Activated T-helper 17 cell treated with anti-CD3 and anti-CD28 coated beads, Interleukin-2, amount 50 U/mL, for 72 hours (primary cell): ENCODE results near the gene ROR2. TPM values are rescaled to one million over a fixed set of nuclear protein-coding genes. Genes with fewer than 3 reads are reported as not detected.

Experiments
- ATAC-seq: fragments of 150-1000 bp; cut with Tn5 transposase; replicated peaks from 2 replicates; pipeline ENCODE4 v1.10.0; 2021; ENCODE audit warnings: mild to moderate bottlenecking, moderate library complexity
- H3K27ac Mint-ChIP-seq: one replicate; pipeline ENCODE4 v1.8.0; 2022; ENCODE audit warnings: mixed read lengths
- H3K27me3 Mint-ChIP-seq: one replicate; pipeline ENCODE4 v1.8.0; 2022; ENCODE audit warnings: mixed read lengths
- H3K36me3 Mint-ChIP-seq: one replicate; pipeline ENCODE4 v1.8.0; 2022; ENCODE audit warnings: low read depth, mild to moderate bottlenecking, mixed read lengths
- H3K4me1 Mint-ChIP-seq: one replicate; pipeline ENCODE4 v1.8.0; 2022; ENCODE audit warnings: mixed read lengths
- H3K4me3 Mint-ChIP-seq: one replicate; pipeline ENCODE4 v1.8.0; 2022; ENCODE audit warnings: mild to moderate bottlenecking, mixed read lengths
- H3K9me3 Mint-ChIP-seq: one replicate; pipeline ENCODE4 v1.8.0; 2022; ENCODE audit warnings: mixed read lengths
- total RNA-seq, 2 donors: library from RNA; stranded (reverse); gene quantifications; one replicate each; pipeline ENCODE4 v1.2.3, GENCODE V29; 2022

ROR2 gene
- total RNA-seq, 2 donors from 2014 or later, result 0.08 TPM; not detected in 1

GRCh38 chr9:91750343-91750742 lies 199.7 kb downstream of the ROR2 start:
- no peak for ATAC-seq
- Mint-ChIP-seq H3K27ac (no peak overlapping the region), H3K9me3 (no peaks in the 10 kb centered on the region), H3K27me3 (peaks cover 7% of the 10 kb centered on the region), H3K36me3 (no peaks in the 10 kb centered on the region), H3K4me3 (no peak overlapping the region), H3K4me1 (no peaks in the 10 kb centered on the region)

- no peak overlapping the region for H3K4me3 Mint-ChIP-seq
- H3K9me3 Mint-ChIP-seq, result no peaks in the 10 kb centered on the region
- ATAC-seq, result no peak
- H3K4me1 Mint-ChIP-seq, result no peaks in the 10 kb centered on the region
- no peak overlapping the region for H3K27ac Mint-ChIP-seq
- H3K27me3 Mint-ChIP-seq, result peaks cover 10% of the 10 kb centered on the region
- no peaks in the 10 kb centered on the region for H3K36me3 Mint-ChIP-seq
Measured at GRCh38 chr9:91746904-91747303, 203.1 kb downstream of the ROR2 start.

GRCh38 chr9:91746357-91746756 lies 203.7 kb downstream of the ROR2 start:
- no peaks in the 10 kb centered on the region for H3K36me3 Mint-ChIP-seq
- peaks cover 10% of the 10 kb centered on the region for H3K27me3 Mint-ChIP-seq
- no peak for ATAC-seq
- H3K27ac Mint-ChIP-seq, result no peak overlapping the region
- no peak overlapping the region for H3K4me3 Mint-ChIP-seq
- H3K9me3 Mint-ChIP-seq, result no peaks in the 10 kb centered on the region
- H3K4me1 Mint-ChIP-seq, result no peaks in the 10 kb centered on the region

GRCh38 chr9:91744114-91744513 lies 205.9 kb downstream of the ROR2 start:
- H3K4me3 Mint-ChIP-seq, result no peak overlapping the region
- peaks cover 6% of the 10 kb centered on the region for H3K27me3 Mint-ChIP-seq
- no peaks in the 10 kb centered on the region for H3K36me3 Mint-ChIP-seq
- H3K4me1 Mint-ChIP-seq, result no peaks in the 10 kb centered on the region
- no peaks in the 10 kb centered on the region for H3K9me3 Mint-ChIP-seq
- no peak for ATAC-seq
- no peak overlapping the region for H3K27ac Mint-ChIP-seq

GRCh38 chr9:91741522-91741921 lies 208.5 kb downstream of the ROR2 start:
- Mint-ChIP-seq H3K9me3 (no peaks in the 10 kb centered on the region), H3K36me3 (no peaks in the 10 kb centered on the region), H3K27me3 (peaks cover 9% of the 10 kb centered on the region), H3K27ac (no peak overlapping the region), H3K4me3 (no peak overlapping the region), H3K4me1 (no peaks in the 10 kb centered on the region)
- no peak for ATAC-seq

- no peak overlapping the region for H3K4me3 Mint-ChIP-seq
- H3K4me1 Mint-ChIP-seq, result no peaks in the 10 kb centered on the region
- no peaks in the 10 kb centered on the region for H3K9me3 Mint-ChIP-seq
Measured at GRCh38 chr9:91740701-91741100, 209.3 kb downstream of the ROR2 start.

GRCh38 chr9:91736898-91737601 lies 213.0 kb downstream of the ROR2 start:
- H3K4me3 Mint-ChIP-seq, result no peak overlapping the region

More at GRCh38 chr9:91740701-91741100, 209.3 kb downstream of the ROR2 start:
- Mint-ChIP-seq H3K27ac (no peak overlapping the region), H3K27me3 (peaks cover 14% of the 10 kb centered on the region), H3K36me3 (no peaks in the 10 kb centered on the region)
- ATAC-seq, result no peak

GRCh38 chr9:91736311-91736710 lies 213.7 kb downstream of the ROR2 start:
- Mint-ChIP-seq H3K9me3 (no peaks in the 10 kb centered on the region), H3K4me3 (no peak overlapping the region), H3K36me3 (no peaks in the 10 kb centered on the region), H3K27ac (no peak overlapping the region), H3K27me3 (peaks cover 18% of the 10 kb centered on the region), H3K4me1 (no peaks in the 10 kb centered on the region)
- ATAC-seq, result no peak

More at GRCh38 chr9:91736898-91737601, 213.0 kb downstream of the ROR2 start:
- ATAC-seq, result no peak
- Mint-ChIP-seq H3K27ac (no peak overlapping the region), H3K9me3 (no peaks in the 10 kb centered on the region), H3K4me1 (no peaks in the 10 kb centered on the region), H3K36me3 (no peaks in the 10 kb centered on the region), H3K27me3 (peaks cover 18% of the 10 kb centered on the region)

- no peak overlapping the region for H3K4me3 Mint-ChIP-seq
- no peaks in the 10 kb centered on the region for H3K4me1 Mint-ChIP-seq
- H3K9me3 Mint-ChIP-seq, result no peaks in the 10 kb centered on the region
- no peaks in the 10 kb centered on the region for H3K36me3 Mint-ChIP-seq
- peaks cover 18% of the 10 kb centered on the region for H3K27me3 Mint-ChIP-seq
- ATAC-seq, result no peak
- no peak overlapping the region for H3K27ac Mint-ChIP-seq
Measured at GRCh38 chr9:91735049-91735448, 215.0 kb downstream of the ROR2 start.

GRCh38 chr9:91734371-91734981 lies 215.6 kb downstream of the ROR2 start:
- H3K27me3 Mint-ChIP-seq, result peaks cover 18% of the 10 kb centered on the region
- H3K4me3 Mint-ChIP-seq, result no peak overlapping the region
- no peaks in the 10 kb centered on the region for H3K9me3 Mint-ChIP-seq
- no peak overlapping the region for H3K27ac Mint-ChIP-seq
- no peaks in the 10 kb centered on the region for H3K4me1 Mint-ChIP-seq
- ATAC-seq, result peak; percentile 52
- H3K36me3 Mint-ChIP-seq, result no peaks in the 10 kb centered on the region

- ATAC-seq, result no peak
- no peak overlapping the region for H3K4me3 Mint-ChIP-seq
- H3K9me3 Mint-ChIP-seq, result no peaks in the 10 kb centered on the region
- H3K4me1 Mint-ChIP-seq, result no peaks in the 10 kb centered on the region
- H3K27ac Mint-ChIP-seq, result no peak overlapping the region
- H3K36me3 Mint-ChIP-seq, result no peaks in the 10 kb centered on the region
- peaks cover 16% of the 10 kb centered on the region for H3K27me3 Mint-ChIP-seq
Measured at GRCh38 chr9:91733006-91733624, 216.9 kb downstream of the ROR2 start.

- no peaks in the 10 kb centered on the region for H3K4me1 Mint-ChIP-seq
- ATAC-seq, result no peak
- H3K27me3 Mint-ChIP-seq, result peaks cover 15% of the 10 kb centered on the region
- no peak overlapping the region for H3K4me3 Mint-ChIP-seq
- H3K36me3 Mint-ChIP-seq, result no peaks in the 10 kb centered on the region
- no peaks in the 10 kb centered on the region for H3K9me3 Mint-ChIP-seq
- H3K27ac Mint-ChIP-seq, result no peak overlapping the region
Measured at GRCh38 chr9:91732187-91733005, 217.6 kb downstream of the ROR2 start.

GRCh38 chr9:91730806-91731205 lies 219.2 kb downstream of the ROR2 start:
- Mint-ChIP-seq H3K4me1 (peaks cover 3% of the 10 kb centered on the region), H3K9me3 (no peaks in the 10 kb centered on the region), H3K27ac (no peak overlapping the region)

GRCh38 chr9:91729558-91729842 lies 220.5 kb downstream of the ROR2 start:
- Mint-ChIP-seq H3K4me1 (peaks cover 3% of the 10 kb centered on the region), H3K4me3 (no peak overlapping the region), H3K27ac (no peak overlapping the region)

More at GRCh38 chr9:91730806-91731205, 219.2 kb downstream of the ROR2 start:
- Mint-ChIP-seq H3K27me3 (peaks cover 10% of the 10 kb centered on the region), H3K36me3 (no peaks in the 10 kb centered on the region), H3K4me3 (no peak overlapping the region)
- no peak for ATAC-seq

More at GRCh38 chr9:91729558-91729842, 220.5 kb downstream of the ROR2 start:
- no peaks in the 10 kb centered on the region for H3K9me3 Mint-ChIP-seq
- ATAC-seq, result no peak
- no peaks in the 10 kb centered on the region for H3K36me3 Mint-ChIP-seq
- H3K27me3 Mint-ChIP-seq, result peaks cover 5% of the 10 kb centered on the region
